A172 (cell line): ENCODE results near the gene BSG. TPM values are rescaled to one million over a fixed set of nuclear protein-coding genes. Genes with fewer than 3 reads are reported as not detected.
A peak's percentile ranks its signal among the peaks of the same experiment; 100 is the strongest.

Source experiments
- DNase-seq: peaks from one replicate; pipeline ENCODE4 v3.0.0-alpha.2; 2015; ENCODE audit warnings: low spot score
- total RNA-seq: library from RNA; depleted of rRNA; stranded (reverse); fragments of >200 nt; shearing (Covaris generic); gene quantifications from 2 replicates; pipeline ENCODE4 v1.2.3, GENCODE V29; 2014

Gene BSG
- total RNA-seq, 1 experiment from 2014 or later: 700 TPM

- DNase-seq: no peak
Observed at GRCh38 chr19:540867-541637, 31.3 kb upstream of the BSG start.

- no peak for DNase-seq
Observed at GRCh38 chr19:541699-542098, 30.7 kb upstream of the BSG start.

- no peak for DNase-seq
Observed at GRCh38 chr19:542173-542866, 30.1 kb upstream of the BSG start.

- no peak for DNase-seq
Observed at GRCh38 chr19:543910-544608, 28.3 kb upstream of the BSG start, which contains the start of gene GZMM. Gene GZMM (plus strand): TSS chr19:544053. CDS start chr19:544072, 19 bp downstream.

GRCh38 chr19:547117-547516 is 25.3 kb upstream of the BSG start:
- no peak for DNase-seq

- DNase-seq: no peak
Observed at GRCh38 chr19:547836-548720, 24.3 kb upstream of the BSG start.

DNA sequence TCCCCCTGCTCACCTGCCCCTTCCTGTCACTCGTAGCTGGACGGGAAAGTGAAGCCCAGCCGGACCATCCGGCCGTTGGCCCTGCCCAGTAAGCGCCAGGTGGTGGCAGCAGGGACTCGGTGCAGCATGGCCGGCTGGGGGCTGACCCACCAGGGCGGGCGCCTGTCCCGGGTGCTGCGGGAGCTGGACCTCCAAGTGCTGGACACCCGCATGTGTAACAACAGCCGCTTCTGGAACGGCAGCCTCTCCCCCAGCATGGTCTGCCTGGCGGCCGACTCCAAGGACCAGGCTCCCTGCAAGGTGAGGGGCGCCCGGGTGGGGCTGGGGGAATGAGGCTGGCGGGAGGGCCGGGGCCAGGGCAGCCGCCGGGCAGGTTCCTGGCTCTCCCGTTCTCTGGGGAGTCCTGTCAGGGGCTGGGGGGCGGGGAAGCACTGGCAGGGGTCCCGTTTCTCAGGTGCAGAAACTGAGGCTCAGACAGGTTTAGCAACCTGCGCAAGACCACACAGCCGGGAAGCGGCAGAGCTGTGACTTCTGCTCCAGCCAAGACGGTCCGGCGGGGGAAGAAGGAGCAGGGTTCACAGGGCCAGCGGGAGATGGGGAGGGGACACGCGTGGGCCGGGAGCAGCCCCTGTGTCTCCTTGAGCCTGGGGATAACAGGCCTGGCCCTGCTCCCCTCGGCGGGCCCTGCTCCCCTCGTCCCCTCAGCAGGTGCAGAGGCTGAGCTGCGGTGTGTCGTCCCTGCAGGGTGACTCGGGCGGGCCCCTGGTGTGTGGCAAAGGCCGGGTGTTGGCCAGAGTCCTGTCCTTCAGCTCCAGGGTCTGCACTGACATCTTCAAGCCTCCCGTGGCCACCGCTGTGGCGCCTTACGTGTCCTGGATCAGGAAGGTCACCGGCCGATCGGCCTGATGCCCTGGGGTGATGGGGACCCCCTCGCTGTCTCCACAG is 23.2 kb upstream of the BSG start:
- no peak for DNase-seq

- DNase-seq: no peak
Observed at GRCh38 chr19:554817-555216, 17.6 kb upstream of the BSG start.

DNA sequence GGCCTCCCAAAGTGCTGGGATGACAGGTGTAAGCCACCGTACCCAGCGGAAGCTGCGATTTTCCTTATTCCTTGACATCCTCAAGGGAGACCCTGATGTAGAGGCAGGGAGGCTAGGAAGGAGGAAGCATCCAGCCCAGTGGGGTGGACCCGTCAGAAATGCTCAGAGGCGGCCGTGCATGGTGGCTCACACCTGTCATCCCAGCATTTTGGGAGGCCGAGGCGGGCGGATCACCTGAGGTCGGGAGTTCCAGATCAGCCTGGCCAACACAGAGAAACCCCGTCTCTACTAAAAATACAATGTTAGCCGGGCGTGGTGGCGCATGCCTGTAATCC is 17.0 kb upstream of the BSG start:
- no peak for DNase-seq

DNA sequence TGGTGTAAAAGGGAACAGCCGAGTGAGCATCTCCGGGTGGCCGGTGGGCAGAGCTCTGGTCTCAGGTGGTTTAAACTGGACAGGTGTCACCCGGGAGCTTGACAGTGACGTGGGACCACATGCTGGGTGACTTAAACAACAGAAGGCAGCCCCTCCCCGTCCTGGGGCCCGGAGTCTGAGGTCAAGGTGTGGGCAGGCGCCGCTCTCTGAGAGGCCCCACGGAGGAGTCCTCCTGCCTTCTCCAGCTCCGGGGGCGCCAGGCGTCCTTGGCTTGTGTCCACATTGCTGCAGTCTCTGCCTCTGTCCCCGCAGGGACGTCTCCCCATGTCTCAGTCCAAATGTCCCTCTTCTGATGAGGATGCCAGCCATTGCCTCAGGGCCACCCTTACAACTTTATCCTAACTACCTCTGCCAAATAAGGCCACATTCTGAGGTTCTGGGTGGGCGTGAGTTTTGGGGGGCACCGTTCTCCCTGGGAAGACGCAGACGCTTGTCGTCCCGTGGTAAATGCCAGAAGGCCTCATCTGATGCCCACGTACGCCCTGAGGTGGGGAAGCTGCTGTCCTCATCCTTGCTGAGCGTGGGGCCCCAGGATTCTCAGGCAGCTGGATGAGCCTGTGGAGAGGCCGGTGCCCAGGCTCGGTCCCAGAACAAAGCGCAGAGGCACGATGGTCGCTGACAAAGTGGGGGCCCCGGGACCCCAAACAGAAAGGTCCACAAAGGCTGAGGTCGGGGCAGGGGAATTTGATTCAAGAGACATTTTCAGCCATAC is 15.6 kb upstream of the BSG start:
- no peak for DNase-seq

DNA sequence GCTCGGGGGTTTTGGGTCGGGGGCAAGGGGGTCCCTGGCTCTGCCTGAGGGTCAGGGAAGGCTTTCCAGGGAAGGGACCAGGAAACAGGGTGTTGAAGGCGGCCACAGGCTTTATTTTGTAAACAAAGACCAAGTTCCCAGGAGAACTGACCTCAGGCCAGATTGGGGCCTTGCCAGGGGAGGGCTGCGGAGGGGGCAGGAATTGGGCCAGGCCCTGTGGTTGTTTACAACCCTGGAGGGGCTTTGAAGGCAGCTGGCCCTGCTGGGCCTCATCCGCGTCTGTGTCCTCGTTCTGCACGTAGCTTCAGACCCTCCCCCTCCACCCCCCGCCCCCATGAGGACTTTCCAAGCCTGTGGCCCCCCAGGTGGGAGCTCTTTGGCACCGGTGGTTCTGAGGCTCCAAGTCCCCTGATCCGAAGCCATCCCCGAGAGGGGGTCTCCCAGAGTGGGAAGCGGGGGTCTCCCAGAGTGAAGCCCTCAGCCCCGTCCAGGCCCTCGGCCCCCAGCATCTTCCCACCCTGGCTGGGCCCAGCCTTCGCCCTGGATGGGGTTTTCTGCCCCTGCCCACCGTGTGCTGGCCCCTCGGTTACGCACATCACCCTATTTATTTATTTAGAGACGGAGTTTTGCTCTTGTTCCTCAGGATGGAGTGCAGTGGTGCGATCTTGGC is 13.5 kb upstream of the BSG start:
- DNase-seq: no peak

DNA sequence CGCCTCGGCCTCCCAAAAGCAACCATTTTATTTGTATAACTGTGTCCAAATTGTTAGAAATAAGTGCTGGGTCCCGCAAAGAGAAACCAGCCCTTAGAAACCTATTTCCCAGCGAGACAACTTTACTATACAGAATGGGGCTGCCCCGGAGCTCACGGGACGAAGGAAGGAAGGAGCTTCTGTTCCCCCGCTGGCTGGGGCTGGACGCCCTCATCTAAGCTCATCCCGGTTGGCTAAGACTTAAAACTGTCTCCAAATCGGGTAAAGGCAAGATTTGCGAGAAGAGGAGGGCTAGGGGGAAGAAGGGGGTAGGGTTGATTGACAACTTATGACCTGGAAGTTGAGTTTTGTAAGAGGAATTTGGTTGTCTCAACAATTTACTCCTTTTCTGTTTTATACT is 12.3 kb upstream of the BSG start:
- DNase-seq: no peak

DNA sequence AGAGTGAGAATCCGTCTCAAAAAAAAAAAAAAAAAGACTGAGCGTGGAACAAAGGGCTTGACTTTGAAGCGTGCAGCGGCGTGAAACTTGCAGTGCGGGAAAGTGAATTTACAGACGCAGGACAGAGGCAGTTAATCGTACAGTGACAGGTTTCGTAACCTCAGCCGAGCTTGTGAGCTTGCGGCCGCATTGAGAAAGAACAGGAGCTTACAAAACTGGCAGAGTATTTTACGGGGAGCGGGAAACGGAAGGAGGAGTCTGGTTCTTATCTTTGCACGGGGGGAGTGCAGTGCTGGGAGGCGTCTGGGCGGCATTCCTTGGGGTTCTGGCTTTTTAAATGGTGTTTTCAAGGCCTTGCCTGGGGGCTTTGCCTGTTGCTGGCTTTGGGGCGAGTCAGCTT is 6.0 kb upstream of the BSG start:
- no peak for DNase-seq

- no peak for DNase-seq
Observed at GRCh38 chr19:566844-567243, 5.6 kb upstream of the BSG start.

DNA sequence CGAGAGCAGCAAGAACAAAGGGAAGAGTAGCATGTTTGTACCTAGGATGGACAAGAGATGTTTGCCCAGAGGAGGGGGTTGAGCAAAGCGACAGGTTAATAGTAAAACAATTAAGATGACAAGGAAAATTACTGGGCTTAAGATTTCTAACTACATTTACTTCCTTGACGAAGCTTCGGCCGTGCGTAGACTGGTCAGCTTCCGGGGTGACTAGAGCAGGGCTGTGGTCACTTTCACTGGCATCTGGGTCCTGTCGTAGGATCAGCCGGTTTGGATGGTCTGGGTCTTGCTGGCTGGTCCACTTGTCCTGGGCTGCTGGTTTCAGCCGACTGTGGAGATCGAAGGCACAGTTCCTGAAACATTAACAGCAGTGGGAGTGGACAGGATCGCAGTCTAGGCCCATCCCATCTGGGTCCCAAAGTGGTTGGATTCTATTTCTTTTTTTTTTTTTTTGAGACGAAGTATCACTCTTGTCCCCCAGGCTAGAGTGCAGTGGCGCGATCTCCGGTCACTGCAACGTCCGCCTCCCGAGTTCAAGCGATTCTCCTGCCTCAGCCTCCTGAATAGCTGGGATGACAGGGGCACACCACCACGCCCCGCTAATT is 5.0 kb upstream of the BSG start:
- no peak for DNase-seq

DNA sequence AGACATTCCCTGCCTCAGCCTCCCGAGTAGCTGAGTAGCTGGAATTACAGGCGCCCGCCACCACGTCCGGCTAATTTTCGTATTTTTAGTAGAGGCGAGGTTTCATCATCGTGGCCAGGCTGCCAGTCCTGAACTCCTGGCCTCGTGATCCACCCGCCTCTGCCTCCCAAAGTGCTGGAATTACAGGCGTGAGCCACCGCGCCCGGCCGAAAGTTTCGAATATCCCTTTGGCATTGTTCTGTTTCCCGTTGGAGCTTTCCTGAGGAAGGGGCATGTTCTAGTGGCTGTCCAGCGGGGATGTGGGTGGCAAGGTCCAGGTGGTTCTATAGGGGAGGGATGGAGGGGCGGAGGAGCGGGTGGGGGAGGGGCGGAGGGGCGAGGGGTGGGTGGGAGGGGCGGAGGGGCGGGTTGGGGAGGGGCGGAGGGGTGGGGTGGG is 2.1 kb upstream of the BSG start:
- DNase-seq: no peak

DNA sequence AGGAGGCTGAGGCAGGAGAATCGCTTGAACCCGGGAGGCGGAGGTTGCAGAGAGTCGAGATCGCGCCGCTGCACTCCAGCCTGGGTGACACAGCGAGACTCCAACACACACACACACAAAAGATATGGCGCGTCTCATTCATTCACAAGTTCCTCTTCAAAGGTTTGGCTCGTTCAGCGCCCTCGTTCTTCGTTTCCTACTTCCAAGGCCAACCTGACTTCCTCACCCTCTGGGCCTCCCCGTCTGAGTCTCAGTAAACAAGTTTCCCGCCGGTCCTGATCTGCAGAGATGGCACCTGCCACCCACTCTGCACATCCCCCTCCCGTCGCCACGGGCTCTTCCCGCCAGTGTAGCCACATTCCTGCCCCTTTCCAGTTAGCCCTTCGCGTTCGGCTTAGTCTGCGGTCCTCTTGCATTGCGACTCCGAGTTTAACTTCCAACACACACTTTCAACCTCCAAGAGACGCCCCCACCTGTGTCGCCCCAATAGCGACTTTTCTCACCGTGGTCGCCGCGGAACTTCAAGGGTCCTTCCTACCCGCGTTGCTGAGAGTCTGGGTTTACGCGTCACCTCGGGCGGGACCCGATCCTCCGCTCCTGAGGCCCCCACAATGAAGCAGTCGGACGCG is 1.3 kb upstream of the BSG start:
- no peak for DNase-seq

DNA sequence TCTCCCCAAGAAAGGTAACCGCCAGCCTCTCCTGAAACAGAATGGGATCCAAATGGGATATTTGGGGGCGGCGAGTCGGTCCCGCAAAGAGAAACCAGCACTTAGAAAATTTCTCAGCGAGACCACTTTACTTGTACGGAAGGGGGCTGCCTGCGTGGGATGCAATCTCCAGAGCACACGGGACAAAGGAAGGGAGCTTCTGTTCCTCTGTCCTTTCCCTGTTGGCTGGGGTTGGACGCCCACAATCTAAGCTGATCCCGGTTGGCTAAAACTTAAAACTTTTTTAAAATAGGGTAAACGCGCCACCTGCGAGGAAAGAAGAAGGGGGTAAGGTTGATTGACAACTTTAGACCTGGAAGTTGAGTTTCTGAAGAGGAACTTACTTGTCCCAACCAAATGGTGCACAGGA is 826 bp upstream of the BSG start:
- DNase-seq: peak; percentile 36
